ENCODE data around the gene SIRT3.
"Not testable (repeated sequence)": the region's sequence is repeated elsewhere in the genome, so short reads cannot be mapped to it uniquely, and the experiment has no call there.

SIRT3 gene

GRCh38 chr11:241634-242033 is 5.5 kb upstream of the SIRT3 start:
- no peak for DNase-seq (ENCODE audit: low read depth)
- H3K4me3 ChIP-seq (ENCODE audit: low read depth, low read length) = no peak overlapping the region
- TF ChIP-seq CTCF (IDR thresholded peaks at IDR 0.05; ENCODE audit: control insufficient read depth, extremely low read depth, insufficient read depth) = no peak

GRCh38 chr11:240315-240714 is 4.2 kb upstream of the SIRT3 start:
- no peak for TF ChIP-seq CTCF (IDR thresholded peaks at IDR 0.05; ENCODE audit: control insufficient read depth, extremely low read depth, insufficient read depth)

GRCh38 chr11:238346-238745 is 2.2 kb upstream of the SIRT3 start:
- not testable (repeated sequence) for DNase-seq (ENCODE audit: low read depth)
- peak overlapping the region; percentile 100 for H3K4me3 ChIP-seq (ENCODE audit: low read depth, low read length)

More at GRCh38 chr11:240315-240714, 4.2 kb upstream of the SIRT3 start:
- H3K4me3 ChIP-seq (ENCODE audit: low read depth, low read length) = peak overlapping the region; percentile 34
- peak; percentile 95 for DNase-seq (ENCODE audit: low read depth)

- DNase-seq (ENCODE audit: low read depth) = peak; percentile 48
- peak within 1 kb of the TSS; percentile 100 for H3K4me3 ChIP-seq (ENCODE audit: low read depth, low read length)
- TF ChIP-seq CTCF (IDR thresholded peaks at IDR 0.05; ENCODE audit: control insufficient read depth, extremely low read depth, insufficient read depth) = no peak
Measured at GRCh38 chr11:236774-237767, 929 bp upstream of the SIRT3 start, which contains the start of gene PSMD13. TSS of gene PSMD13 (plus strand) at chr11:236976. CDS start at chr11:237050, 74 bp downstream.

GRCh38 chr11:235609-235996 is 539 bp downstream of the SIRT3 start:
- TF ChIP-seq CTCF (IDR thresholded peaks at IDR 0.05; ENCODE audit: control insufficient read depth, extremely low read depth, insufficient read depth) = no peak
- no peak for DNase-seq (ENCODE audit: low read depth)
- peak overlapping the region; percentile 85 for H3K4me3 ChIP-seq (ENCODE audit: low read depth, low read length)

GRCh38 chr11:235180-235579 is 962 bp downstream of the SIRT3 start:
- peak overlapping the region; percentile 85 for H3K4me3 ChIP-seq (ENCODE audit: low read depth, low read length)
- TF ChIP-seq CTCF (IDR thresholded peaks at IDR 0.05; ENCODE audit: control insufficient read depth, extremely low read depth, insufficient read depth) = no peak
- no peak for DNase-seq (ENCODE audit: low read depth)

GRCh38 chr11:232783-233565 is 3.2 kb downstream of the SIRT3 start:
- TF ChIP-seq CTCF (IDR thresholded peaks at IDR 0.05; ENCODE audit: control insufficient read depth, extremely low read depth, insufficient read depth) = no peak
- no peak overlapping the region for H3K4me3 ChIP-seq (ENCODE audit: low read depth, low read length)
- DNase-seq (ENCODE audit: low read depth) = no peak
